Posterior cingulate gyrus (tissue), 11 donors: ENCODE results near the gene PPDPF.
A peak's percentile ranks its signal among the peaks of the same experiment; 100 is the strongest.
"Not testable (repeated sequence)": the region's sequence is repeated elsewhere in the genome, so short reads cannot be mapped to it uniquely, and the experiment has no call there.

Source experiments
- DNase-seq, 10 donors: peaks; one replicate each; pipeline versions ENCODE4 v3.0.0 to v3.0.0-alpha.2; 2020 to 2021; ENCODE audit warnings: mixed read lengths in 3 of 10
- intact Hi-C: fragments of 100-400 bp; cut with DNase I; formaldehyde crosslinking; loops from one replicate; pipeline ENCODE4 v1.15.1; 2023

PPDPF gene

DNA sequence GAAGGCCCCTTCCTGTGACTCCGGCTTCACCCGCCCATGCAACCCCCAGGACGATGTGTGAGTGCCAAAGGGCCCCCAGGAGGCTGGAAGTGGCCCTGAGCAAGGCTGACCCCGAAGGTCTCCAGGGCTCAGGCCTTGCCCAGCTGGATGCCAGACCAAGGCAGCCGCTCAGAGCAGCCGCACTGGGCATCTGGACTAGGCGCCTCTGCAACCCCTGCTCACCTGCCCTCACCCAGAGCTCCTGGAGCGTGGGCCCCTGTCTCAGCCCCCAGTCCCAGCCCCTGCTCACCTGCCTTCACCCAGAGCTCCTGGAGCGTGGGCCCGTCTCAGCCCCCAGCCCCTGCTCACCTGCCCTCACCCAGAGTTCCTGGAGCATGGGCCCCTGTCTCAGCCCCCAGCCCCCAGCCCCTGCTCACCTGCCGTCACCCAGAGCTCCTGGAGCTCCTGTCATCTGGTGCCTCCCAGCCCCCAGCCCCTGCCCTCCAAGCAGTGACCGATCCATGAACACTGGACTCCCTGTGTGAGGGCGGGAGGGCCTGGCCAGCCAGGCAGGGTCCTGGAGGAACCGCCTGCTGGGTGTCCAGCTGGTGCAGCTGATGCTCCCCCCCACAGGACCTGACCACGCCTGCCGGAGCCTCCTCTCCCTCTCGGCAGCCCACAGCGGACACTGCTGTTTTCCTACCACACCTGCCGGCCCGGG is 25.8 kb downstream of the PPDPF start:
- no peak for DNase-seq
- intact Hi-C loops, result no loop called here

DNA sequence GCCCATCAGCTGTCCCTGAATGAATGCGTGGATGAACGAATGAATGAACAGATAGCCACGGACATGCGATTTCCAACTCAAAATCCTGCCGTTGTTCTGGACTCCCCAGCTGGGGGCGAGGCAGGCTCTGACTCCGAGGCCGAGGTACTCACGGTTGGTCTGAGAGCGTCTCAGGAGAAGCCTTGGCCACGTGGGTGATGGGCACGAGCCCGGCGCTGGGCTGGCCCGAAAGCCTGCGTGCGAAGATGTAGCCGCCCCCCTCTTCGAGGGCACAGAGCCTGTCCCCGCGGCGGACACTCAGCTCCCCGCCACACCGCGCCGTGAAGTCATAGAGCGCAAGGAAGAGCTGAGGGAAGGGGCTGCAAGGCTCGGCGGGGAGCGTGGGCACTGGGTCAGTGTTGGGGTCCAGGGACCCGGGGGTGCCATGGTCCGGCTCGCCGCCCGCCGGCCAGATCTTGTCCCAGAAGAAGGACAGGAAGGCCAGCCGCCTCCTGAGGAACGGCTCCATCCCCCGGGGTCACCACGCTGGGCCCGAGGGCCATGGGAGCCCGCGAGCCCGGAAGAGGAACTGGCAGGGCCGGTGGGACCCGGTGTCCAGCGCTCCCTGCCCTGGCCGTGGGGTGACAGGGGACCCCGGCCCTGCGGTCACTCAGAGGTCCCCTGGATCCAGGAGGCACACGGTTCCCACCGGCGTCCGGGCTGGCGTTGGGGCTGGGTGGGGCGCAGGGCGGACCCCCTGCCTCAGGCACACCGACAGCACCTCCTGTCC is 26.6 kb downstream of the PPDPF start:
- DNase-seq, result no peak
- intact Hi-C loops, result no loop called here

DNA sequence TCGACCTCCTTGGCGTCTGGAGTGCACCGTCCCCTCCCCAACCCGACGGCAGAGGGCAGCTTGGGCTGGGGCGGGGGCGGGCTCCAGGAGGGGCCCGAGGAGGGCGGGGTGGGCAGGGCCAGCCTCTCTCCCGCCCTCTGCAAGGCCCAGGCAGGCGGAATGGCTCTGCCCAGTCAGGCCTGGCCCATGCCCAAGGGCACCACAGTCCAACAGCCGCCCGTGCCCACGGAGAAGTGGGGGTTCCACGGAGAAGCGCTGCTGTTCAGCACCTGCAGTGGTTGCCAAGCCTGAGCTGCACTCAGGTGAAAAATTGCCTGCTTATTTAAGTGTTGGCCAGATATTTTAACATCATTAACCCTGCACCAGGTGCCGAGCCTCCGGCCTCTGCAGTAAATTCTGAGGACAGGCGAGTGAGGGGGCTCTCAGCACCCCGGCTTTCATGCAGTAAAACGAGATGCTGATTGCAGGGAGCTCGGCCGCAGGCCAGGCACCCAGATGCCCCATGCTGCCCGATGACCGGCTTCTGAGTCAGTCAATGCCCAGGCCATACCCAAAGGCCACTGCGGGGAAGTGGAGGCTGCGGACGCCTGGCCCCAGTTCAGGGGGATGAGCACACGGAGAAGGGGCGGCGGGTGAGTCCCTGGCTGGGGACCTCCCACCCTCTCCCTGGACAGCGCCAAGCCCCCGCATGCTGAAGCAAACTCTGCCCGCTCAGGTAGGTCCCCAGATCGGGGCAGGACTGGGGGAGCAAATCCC is 27.3 kb downstream of the PPDPF start, which contains the start of gene SRMS:
TSS of gene SRMS (minus strand) at position 25 of the 756 bp plus-strand sequence. CDS start 286 bp downstream, outside the sequence.
- DNase-seq, result no peak

DNA sequence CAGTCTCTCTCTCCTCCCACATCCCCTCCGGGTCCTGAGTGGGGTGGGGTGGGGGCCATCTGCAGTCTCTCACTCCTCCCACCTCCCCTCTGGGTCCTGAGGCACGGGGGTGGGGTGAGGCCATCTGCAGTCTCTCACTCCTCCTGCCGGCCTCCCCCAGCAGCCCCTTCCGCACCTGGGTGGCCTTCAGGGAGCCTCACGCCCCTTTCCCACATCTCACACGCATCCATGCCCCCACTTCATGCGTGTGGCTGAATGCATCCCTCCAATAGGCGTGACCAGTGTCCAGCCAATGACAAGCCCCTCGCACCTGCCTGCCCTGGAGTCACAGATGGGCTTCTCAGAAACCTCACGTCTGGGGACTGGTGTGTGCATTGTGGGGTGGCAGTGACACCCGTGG is 28.0 kb downstream of the PPDPF start:
- intact Hi-C loops, result no loop called here
- DNase-seq, result no peak

More for the DNA sequence above, 27.3 kb downstream of the PPDPF start, which contains the start of gene SRMS:
- intact Hi-C loops, result no loop called here

DNA sequence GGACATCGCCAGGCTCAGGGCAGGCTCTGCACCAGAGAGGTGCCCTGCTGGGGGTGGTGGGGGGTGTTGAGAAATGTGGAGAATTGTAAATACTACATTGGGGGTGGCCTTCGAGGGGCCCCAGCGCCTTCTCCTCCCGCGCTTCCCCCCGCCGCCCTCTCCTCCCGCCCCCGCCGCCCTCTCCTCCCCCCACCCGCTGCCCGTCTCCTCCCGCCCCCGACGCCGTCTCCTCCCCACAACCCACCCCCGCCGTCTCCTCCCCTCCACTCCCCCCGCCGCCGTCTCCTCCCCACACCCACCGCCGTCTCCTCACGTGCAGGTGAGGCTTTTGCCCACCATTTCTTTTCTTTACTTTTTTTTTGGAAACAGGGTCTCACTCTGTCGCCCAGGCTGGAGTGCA is 28.5 kb downstream of the PPDPF start:
- DNase-seq, result no peak
- intact Hi-C loops, result no loop called here

DNA sequence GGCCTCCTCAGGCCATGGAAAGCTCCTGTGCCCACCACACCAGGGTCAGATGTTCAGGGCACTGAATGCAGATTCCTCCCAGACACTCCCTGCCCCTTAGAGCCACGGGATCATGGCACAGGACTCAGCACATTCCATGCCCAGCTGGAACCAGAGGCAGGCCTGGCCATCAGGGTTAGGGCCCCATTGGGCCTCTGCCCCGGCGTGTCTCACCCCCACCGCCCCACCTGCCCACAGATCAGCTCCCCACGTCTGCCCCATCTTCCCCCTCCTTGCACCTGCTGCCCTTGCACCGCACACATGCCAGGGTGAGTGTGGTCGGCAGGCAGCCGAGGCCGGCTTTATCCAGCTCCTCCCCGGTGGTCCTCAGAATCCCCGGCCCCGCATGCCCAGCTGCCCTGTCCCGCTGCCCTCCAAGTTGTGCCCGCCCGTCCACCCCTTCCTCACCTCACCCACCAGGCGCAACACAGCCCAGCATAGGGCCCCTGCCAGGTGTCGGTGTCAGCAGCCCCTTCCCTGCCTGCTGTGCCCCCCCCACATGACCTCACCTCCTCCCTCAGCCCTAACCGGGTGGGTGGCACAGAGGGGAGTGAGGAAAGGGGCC is 29.2 kb downstream of the PPDPF start:
- intact Hi-C loops, result no loop called here
- no peak for DNase-seq

DNA sequence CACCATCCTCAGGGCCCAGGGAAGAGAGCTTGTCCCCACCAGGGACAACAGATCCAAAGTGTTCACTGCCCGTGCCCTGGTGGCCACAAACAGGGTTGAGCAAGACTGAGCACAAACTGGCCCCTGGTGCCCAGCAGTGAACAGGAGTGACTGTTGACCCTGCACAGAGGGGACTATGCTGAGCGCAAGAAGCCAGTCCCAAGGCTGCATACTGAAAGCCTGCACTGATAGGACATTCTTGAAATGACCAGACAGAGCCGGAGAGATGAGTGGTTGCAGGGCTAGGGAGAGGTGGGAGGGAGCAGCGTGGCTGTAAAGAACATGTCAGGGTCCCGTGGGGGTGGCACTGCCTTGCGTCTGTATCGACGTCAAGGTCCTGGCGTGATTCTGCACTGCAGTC is 30.5 kb downstream of the PPDPF start:
- no peak for DNase-seq
- intact Hi-C loops, result no loop called here

DNA sequence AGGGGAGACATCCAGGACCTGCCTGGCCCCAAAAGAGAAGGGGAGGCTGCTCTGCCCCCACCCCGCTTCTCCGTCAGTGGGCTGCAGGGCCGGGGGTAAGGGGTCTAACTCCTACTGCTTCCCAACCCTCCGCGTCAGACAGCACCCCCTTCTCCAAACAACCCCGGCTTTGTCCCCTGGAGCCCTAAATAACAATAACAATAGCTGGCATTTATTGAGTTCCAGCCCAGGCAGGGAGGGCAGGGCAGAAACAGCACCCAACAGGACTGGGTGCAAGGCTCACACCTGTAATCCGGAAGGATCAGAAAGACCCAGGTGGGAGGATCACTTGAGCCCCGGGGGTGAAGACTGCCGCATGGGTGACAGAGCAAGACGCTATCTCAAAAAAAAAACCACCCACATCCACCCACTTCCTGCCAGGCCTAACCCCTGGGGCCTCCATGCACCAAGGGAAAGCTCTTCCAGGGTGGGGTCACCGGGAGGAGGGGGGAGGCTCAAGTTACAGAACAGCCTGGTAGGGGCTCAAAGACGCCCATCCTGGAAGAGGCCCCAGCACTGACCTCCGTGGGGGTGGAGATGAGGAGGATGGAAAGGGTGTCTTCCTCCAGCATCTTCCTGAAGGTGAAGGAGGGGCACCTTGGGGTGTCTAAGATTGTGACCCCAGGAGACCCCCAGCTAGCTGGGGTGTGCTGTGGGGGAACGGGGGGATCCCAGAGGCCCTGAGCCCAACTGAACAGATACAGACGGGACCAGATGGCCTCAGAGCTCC is 32.1 kb downstream of the PPDPF start:
- intact Hi-C loops, result no loop called here
- no peak for DNase-seq

DNA sequence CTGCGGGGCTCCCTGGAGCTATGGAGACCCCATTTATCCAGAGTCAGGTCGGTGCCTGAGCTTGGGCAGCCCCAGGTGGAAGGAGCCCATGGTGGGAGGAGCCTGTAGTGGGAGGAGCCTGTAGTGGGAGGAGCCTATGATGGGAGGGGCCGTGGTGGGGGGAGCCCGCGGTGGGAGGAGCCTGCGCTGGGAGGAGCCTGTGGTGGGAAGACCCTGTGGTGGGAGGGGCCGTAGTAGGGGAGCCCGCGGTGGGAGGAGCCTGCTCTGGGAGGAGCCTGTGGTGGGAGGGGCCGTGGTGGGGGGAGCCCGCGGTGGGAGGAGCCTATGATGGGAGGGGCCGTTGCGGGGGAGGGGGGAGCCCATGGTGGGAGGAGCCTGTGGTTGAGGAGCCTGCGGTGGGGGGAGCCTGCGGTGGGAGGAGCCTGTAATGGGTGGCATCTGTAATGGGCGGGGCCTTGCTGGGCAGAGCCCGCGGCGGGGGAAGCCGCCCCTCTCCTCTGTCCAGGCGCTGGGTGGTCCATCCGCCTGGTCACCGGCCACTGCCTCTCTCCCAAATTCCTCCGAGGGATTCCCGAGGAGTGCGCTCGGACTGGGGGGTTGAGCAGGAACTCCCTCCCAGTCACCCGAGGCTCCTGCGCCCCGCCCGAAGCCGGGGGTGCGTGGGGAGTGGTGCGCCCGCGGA is 32.8 kb downstream of the PPDPF start:
- peak in 1 of 10 donors; percentile 35 for DNase-seq

DNA sequence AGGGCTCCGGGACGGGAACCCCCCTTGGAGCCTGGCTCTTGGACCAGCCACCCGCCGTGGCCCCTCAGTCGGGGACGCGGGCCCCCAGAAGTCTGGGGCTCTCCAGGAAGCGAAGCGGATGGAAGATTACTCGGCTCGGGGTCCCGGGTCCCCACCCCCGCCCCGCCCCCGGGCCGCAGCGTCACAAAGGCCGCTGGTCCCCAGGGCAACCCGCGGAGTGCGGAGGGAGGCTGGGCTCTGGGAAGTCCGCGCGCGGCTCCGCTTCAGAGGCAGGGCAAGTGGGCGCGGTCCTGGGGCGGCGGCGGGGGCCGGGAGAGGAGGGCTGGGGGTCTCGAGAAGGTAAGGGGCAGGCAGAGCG is 33.3 kb downstream of the PPDPF start, which contains the start of gene FNDC11:
TSS of gene FNDC11 (plus strand) at position 227 of the 358 bp plus-strand sequence. CDS start 1,505 bp downstream, outside the sequence.
- intact Hi-C loops, result no loop called here
- DNase-seq, result no peak

More for the DNA sequence above, 32.8 kb downstream of the PPDPF start:
- intact Hi-C loops, result no loop called here

DNA sequence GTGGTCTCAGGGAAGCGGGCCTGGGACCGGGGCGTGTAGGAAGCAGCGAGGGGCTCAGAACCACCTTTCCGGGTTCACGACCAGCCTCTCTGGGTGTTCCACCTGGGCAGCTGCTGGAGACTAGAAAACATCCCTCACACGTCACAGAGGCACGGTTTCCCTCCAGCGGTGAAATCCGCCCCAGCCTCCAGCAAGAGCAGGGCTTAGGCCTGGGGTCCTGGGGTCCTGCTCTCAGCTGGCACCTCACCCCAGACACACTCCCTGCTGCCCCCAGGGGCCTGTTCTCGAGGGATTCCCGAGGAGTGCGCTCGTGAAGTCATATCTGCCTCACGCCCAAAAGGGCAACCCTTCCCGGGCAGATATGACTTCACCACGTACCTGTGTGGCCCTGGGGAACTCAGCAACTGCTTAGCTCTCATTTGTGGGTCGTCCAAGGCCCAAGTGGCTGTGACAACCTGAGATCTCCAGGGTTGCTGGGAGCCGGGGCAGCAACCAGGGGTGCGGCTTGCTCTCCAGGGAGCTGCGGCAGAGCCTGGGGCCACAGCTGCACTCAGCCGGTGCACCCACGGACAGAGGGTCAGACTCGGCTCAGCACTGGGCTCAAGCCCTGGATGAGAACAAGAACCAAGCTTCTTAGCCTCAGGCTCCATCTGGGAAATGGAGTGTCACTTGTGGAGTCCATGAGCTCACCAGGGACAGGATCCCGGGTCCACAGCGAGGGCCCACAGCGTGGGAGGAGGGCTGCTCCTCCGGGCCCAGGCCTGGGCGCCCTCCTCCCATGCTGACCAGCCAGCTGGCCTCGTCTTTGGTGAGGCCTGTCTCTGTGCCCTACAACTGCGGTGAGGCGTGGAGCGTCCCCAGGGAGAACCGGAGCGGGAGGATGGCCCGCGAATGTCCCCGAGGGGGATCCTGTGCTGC is 34.1 kb downstream of the PPDPF start:
- DNase-seq, result no peak
- intact Hi-C loops, result no loop called here

DNA sequence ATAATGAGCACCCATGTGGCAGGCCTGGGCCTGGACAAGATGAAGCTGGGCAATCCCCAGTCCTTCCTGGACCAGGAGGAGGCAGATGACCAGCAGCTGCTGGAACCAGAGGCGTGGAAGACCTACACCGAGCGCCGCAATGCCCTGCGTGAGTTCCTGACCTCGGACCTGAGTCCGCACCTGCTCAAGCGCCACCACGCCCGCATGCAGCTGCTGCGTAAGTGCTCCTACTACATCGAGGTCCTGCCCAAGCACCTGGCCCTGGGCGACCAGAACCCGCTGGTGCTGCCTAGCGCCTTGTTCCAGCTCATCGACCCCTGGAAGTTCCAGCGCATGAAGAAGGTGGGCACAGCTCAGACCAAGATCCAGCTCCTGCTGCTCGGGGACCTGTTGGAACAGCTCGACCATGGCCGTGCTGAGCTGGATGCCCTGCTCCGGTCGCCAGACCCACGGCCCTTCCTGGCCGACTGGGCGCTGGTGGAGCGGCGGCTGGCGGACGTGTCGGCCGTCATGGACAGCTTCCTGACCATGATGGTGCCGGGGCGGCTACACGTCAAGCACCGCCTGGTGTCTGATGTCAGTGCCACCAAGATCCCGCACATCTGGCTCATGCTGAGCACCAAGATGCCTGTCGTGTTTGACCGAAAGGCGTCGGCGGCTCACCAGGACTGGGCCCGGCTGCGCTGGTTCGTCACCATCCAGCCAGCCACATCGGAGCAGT is 35.3 kb downstream of the PPDPF start:
- intact Hi-C loops, result no loop called here
- no peak for DNase-seq

DNA sequence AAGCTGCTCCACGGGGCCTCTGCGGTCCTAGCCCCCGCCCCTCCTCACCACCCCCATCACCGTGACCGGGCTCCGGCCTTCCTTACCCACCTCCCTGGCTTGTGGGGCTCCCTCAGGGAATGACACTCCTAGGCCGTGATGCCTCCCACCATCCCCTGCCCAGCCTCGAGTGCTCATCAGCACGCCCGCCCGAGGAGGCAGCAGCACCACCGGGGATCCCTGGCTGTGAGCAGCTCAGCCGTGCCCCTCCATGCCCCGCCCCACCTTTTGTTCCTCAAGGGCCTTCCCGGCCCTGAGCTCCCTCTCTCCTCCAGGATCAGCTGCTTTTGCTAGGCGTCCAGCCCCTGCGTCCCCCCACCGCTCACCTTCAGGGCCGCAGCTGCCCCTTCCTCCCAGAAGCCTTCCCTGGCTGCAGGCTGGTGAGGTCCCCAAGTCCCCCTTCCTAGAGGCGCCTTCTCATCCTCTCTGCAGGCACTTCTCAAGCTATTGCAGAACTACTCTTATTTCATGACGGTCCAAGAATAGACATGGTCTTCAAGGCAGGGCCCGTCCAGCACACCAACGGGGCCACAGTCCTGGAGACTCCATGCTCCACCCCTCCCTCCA is 36.4 kb downstream of the PPDPF start:
- no peak for DNase-seq
- intact Hi-C loops, result no loop called here

DNA sequence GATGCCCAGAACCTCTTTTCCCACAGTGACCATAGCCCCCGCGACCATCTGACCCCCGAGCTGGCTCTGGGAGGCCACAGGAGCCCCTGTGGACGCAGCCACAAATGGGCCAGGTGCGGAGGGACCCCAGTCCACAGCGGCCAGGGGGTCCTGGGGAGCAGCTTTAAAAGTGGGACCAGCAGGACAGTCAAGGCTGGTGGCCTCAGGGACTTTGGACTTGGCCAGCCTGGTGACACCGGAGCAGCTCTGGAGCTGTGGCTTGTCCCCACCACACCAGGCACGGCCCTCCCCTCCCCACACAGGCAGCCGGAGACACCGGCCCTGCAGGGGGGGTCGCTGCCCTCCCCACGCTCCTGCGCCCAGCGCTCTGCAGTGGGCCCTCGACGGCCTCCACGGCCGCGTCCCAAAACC is 36.9 kb downstream of the PPDPF start:
- no peak for DNase-seq
- intact Hi-C loops, result no loop called here

DNA sequence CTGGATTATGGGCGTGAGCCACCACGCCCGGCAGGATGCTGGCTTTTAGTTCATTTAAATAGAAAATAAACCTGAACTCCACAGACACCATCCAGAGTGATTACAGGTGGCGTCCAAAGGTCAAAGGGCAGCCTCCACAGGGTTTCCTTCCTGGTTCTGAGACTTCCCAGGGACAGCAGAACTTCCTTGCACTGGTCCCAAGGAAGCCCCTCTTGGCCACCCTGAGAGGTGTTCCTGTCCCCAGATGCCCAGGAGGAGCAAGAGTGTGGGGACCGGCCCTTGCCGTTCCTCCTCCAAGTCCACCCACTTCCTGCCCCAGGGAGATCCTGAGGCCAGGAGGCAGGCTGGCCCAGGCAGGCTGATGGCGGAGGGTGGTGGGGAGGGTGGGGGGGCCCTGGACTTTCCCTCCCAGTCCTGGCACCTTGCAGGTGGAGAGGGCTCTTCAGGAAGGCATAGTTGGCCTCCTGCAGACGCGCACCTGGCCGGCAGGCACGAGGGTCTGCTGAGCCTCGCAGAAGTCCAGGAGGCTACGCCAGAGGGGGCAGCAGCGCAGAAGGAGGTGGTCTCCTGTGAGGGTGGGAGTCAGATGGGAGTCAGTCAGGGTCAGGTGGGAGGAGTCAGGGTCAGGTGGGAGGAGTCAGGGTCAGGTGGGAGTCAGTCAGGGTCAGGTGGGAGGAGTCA is 38.4 kb downstream of the PPDPF start:
- DNase-seq, result no peak
- intact Hi-C loops, result no loop called here

DNA sequence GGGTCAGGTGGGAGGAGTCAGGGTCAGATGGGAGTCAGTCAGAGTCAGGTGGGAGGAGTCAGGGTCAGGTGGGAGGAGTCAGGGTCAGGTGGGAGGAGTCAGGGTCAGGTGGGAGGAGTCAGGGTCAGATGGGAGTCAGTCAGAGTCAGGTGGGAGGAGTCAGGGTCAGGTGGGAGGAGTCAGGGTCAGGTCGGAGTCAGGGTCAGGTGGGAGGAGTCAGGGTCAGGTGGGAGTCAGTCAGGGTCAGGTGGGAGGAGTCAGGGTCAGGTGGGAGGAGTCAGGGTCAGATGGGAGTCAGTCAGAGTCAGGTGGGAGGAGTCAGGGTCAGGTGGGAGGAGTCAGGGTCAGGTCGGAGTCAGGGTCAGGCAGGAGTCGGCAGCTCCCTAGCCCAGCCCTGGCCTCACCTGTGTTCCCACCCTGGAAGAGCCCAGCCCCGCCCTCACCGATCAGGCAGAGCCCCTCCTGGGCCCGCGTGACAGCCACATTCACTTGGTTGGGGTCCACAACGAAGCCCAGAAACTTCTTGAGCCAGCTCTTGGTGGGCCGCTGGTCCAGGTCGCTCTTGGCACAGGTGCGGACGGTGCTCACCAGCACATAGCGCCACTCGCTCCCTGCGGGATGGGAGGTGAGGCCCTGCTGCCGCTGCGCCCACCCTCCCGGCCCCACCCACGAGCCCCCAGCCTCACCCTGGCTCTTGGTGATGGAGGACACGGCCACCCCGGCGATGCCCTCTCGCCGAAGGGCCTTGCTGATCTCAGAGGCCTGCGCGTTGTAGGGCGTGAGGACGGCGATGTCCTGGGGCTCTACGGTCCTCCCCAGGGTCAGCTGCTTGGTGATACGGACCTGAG is 39.1 kb downstream of the PPDPF start:
- intact Hi-C loops, DNase-seq: not testable (repeated sequence)
